Right kidney (tissue), 9 donors: ENCODE results near the gene ERFL.
A peak's percentile ranks its signal among the peaks of the same experiment; 100 is the strongest.

Experiments used
- DNase-seq: peaks from one replicate; pipeline ENCODE4 v3.0.0-alpha.2; 2016
- long read RNA-seq, 8 donors: transcript quantifications; one replicate each; lab custom pipeline, GENCODE V29; 2026

Gene ERFL
- long read RNA-seq, donor 1 = 0 reads
- long read RNA-seq, donor 2 = 0 reads
- long read RNA-seq, donor 3 = 0 reads
- long read RNA-seq, donor 4, partial matches to known transcripts = 0 of 1 reads
- long read RNA-seq, donor 4, other reads (novel, unspliced or antisense) = 0 of 1 reads
- long read RNA-seq, donor 5 = 0 reads
- long read RNA-seq, donor 6 = 0 reads
- long read RNA-seq, donor 7 = 0 reads
- long read RNA-seq, donor 8 = 0 reads

- DNase-seq = peak; percentile 61
Observed at GRCh38 chr19:41928221-41928683, at the start of gene ERFL. TSS of gene ERFL (minus strand) at chr19:41928449. CDS start at chr19:41912919, 15,530 bp downstream.

GRCh38 chr19:41977916-41978315 lies 49.7 kb upstream of the ERFL start:
- no peak for DNase-seq

DNA sequence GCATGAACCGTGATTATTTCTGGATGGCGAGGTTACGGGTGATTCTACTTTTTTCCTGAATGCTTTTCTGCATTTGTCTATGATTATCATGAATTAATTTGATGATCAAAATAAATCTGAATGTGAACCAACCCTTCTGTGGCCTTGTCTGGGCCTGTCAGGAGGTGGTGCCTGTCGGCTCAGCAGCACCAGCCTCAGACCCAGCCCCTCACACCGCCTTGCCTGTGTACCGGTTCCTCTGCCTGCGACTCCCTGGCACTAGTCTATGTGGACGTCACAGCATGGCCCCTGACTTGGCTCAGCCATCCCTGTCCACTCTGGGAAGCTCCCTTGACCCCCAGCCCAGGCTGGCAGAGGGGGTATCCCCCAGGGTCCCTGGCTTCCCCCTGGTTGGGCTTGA lies 46.4 kb upstream of the ERFL start:
- DNase-seq = no peak

DNA sequence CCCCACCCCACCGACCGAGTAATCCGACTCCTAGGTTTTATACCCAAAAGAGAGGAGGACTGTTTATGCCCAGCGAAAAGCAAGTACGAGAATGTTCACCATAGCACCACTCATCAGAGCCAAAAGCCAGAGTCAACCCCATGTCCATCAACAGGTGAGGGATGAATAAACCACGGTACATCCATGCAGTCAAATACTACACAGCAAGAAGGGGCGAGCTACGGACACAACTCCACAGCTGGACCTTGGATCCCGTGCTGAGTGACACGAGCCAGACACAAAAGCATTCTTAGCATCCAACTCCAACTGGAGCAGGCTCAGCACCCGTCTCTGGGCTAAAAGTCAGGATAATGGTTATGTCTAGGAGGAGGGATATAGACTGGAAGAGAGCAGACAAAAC lies 43.1 kb upstream of the ERFL start:
- DNase-seq = no peak

GRCh38 chr19:41969772-41970458 lies 41.7 kb upstream of the ERFL start:
- no peak for DNase-seq

- no peak for DNase-seq
Observed at GRCh38 chr19:41968751-41969595, 40.7 kb upstream of the ERFL start.

DNA sequence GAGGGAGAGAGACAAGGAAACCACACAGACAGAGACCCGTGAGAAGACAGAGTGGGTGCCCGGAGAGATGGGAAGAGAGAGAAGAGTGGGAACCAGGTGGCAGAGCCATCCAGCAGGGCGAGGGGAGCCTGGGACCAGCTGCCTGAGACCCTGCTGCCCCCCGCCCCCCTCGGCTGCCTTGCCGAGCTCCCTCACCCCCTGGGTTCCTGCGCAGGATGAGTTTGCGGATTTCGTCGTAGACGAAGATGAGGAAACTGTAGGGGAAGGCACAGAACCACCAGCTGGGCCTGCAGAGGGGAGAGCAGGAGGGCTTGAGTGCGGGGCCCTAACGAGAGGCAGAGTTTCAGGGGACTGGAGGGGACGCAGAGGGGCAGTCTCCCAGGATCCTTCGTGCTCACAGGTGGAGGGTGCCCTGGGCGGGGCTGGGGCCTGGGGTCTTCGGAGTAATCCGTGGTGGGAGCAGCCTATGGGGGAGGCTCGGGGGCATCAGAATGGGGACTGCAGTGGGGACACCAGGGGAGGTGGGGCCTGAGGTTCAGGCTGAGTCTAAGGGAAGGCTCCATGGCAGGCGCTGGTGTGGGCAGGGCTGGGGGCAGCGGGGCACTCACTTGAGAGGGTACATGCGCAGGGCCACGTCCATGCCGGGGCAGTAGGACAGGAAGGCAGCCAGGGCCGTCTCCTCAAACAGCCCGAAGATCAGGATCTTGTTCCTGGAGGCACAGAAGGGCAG lies 39.0 kb upstream of the ERFL start:
- no peak for DNase-seq

DNA sequence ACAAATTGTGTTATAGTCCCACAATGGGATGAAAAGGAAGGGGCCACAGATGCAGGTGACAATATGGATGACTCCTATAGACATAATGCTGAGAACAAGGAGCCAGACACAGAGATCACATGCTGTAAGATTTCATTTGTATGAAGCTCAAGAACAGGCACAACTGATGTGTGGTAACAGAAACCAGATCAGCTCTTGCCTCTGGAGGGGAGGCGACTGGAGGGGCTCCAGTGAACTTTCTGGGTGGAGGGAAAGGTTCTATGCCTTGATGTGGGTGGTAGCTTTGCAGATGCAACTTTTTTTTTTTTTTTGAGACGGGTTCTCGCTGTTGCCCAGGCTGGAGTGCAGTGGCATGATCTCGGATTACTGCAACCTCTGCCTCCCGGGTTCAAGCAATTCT lies 36.9 kb upstream of the ERFL start:
- DNase-seq = no peak

- no peak for DNase-seq
Observed at GRCh38 chr19:41960973-41961372, 32.7 kb upstream of the ERFL start.

GRCh38 chr19:41959056-41960053 lies 31.1 kb upstream of the ERFL start, which contains the start of gene RABAC1:
TSS of gene RABAC1 (minus strand) at chr19:41959321. CDS start at chr19:41959292, 29 bp downstream.
- peak; percentile 85 for DNase-seq

GRCh38 chr19:41958367-41959055 lies 30.3 kb upstream of the ERFL start:
- peak; percentile 82 for DNase-seq

GRCh38 chr19:41957838-41958366 lies 29.7 kb upstream of the ERFL start:
- peak; percentile 80 for DNase-seq

- DNase-seq = no peak
Observed at GRCh38 chr19:41957161-41957837, 29.1 kb upstream of the ERFL start.

GRCh38 chr19:41956621-41957020 lies 28.4 kb upstream of the ERFL start:
- DNase-seq = no peak

- no peak for DNase-seq
Observed at GRCh38 chr19:41955521-41955920, 27.3 kb upstream of the ERFL start.

DNA sequence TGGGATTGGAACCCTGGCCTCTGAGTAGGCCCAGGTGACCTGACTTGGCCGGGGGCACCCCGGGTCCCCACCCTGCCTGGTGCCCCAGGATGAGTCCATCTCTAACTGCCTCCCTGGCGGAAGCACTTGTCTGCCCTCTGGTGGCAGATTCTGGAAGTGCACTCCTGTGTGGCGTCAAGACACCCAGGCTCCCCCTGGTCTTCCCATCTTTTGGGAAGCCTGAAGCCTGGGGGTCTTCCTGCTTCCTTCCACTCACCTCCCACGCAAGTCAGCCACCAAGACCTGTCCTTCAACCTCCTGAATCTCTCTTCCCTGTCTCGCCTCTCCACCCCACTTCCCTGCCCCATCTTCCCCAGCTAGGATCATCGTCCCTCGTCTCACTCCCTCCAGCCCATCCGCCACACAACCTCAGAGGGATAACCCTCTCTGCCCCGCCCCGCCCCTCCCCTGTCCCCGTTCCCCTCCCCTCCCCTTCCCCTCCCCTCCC lies 23.5 kb upstream of the ERFL start:
- DNase-seq = peak; percentile 75

- no peak for DNase-seq
Observed at GRCh38 chr19:41947091-41947490, 18.8 kb upstream of the ERFL start.

DNA sequence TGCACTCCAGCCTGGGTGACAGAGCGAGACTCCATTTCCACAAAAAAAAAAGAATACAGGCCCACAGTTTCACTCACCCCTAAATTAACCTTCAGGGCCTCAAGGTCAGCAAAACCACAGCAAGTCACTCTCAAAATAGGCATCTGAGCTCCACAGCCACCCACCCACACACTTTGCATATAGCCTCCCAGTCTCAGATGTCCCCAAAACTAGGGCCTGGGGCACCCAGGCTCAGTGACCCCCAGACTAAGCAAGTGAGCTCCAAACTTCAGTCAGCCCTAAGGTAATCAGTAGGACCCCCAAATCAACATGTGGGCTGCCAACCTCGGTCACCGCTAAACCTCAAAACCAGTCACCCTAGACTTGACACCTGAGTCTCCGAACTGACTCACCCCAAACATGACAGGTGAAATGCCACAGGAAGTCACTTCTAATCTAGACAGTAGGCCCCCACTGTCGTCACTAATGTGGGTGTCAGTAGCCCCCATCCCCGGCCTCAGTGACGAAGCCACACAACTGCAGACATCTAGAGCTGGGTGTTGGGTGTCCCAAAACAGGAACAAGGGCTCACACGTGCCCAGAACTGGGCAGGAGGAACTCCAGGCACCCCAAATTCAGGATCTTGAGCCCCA lies 17.0 kb upstream of the ERFL start:
- no peak for DNase-seq

GRCh38 chr19:41944336-41944735 lies 16.1 kb upstream of the ERFL start:
- DNase-seq = no peak
